ELR (cell line): Measurements from ENCODE around the gene PAOX.
A peak's percentile ranks its signal among the peaks of the same experiment; 100 is the strongest.
"Not testable (repeated sequence)": the region's sequence is repeated elsewhere in the genome, so short reads cannot be mapped to it uniquely, and the experiment has no call there.

ENCODE experiments used
- DNase-seq: peaks from one replicate; pipeline ENCODE4 v3.0.0-alpha.2; 2015; ENCODE audit warnings: low read depth

PAOX gene

GRCh38 chr10:133405844-133406527, 26.9 kb downstream of the PAOX start:
- peak; percentile 49 for DNase-seq

- DNase-seq, result no peak
Observed at GRCh38 chr10:133411523-133412380, 32.7 kb downstream of the PAOX start.

GRCh38 chr10:133412381-133412711, 33.3 kb downstream of the PAOX start:
- DNase-seq, result no peak

- DNase-seq, result not testable (repeated sequence)
Observed at GRCh38 chr10:133414401-133414800, 35.3 kb downstream of the PAOX start.

GRCh38 chr10:133415752-133416151, 36.7 kb downstream of the PAOX start:
- DNase-seq, result no peak

GRCh38 chr10:133418289-133418993, 39.4 kb downstream of the PAOX start:
- no peak for DNase-seq

GRCh38 chr10:133419211-133419950, 40.3 kb downstream of the PAOX start:
- DNase-seq, result no peak

GRCh38 chr10:133420028-133420427, 41.0 kb downstream of the PAOX start:
- DNase-seq, result no peak

- no peak for DNase-seq
Observed at GRCh38 chr10:133420579-133420978, 41.5 kb downstream of the PAOX start.

- no peak for DNase-seq
Observed at GRCh38 chr10:133421336-133422222, 42.5 kb downstream of the PAOX start.

GRCh38 chr10:133422223-133422806, 43.3 kb downstream of the PAOX start:
- DNase-seq, result no peak

GRCh38 chr10:133422807-133423771, 44.0 kb downstream of the PAOX start:
- no peak for DNase-seq

GRCh38 chr10:133424102-133424501, 45.0 kb downstream of the PAOX start:
- DNase-seq, result not testable (repeated sequence)

GRCh38 chr10:133424601-133425000, 45.5 kb downstream of the PAOX start, which contains the start of gene SPRN:
TSS of gene SPRN (minus strand) at chr10:133424625. CDS start at chr10:133423681, 944 bp downstream.
- not testable (repeated sequence) for DNase-seq

GRCh38 chr10:133429571-133429970, 50.5 kb downstream of the PAOX start:
- DNase-seq, result not testable (repeated sequence)

- DNase-seq, result not testable (repeated sequence)
Observed at GRCh38 chr10:133431888-133432613, 53.0 kb downstream of the PAOX start.

GRCh38 chr10:133432789-133433188, 53.7 kb downstream of the PAOX start:
- not testable (repeated sequence) for DNase-seq

GRCh38 chr10:133438711-133439273, 59.7 kb downstream of the PAOX start:
- DNase-seq, result peak; percentile 50
